ENCODE results near the gene SPRED1.

The SPRED1 gene

GRCh38 chr15:38335116-38335515 is 82.5 kb downstream of the SPRED1 start:
- in situ Hi-C loops (cut with MboI; ENCODE audit: low sequenced_read_pairs): no loop called here

- in situ Hi-C loops (cut with MboI; ENCODE audit: low sequenced_read_pairs): no loop called here
Measured at GRCh38 chr15:38344351-38344750, 91.7 kb downstream of the SPRED1 start.

GRCh38 chr15:38349251-38349650 is 96.6 kb downstream of the SPRED1 start:
- in situ Hi-C loops (cut with MboI; ENCODE audit: low sequenced_read_pairs): no loop called here

- in situ Hi-C loops (cut with MboI; ENCODE audit: low sequenced_read_pairs): no loop called here
Measured at GRCh38 chr15:38351466-38351865, 98.8 kb downstream of the SPRED1 start.

- in situ Hi-C loops (cut with MboI; ENCODE audit: low sequenced_read_pairs): no loop called here
Measured at GRCh38 chr15:38354315-38354929, 101.8 kb downstream of the SPRED1 start.

GRCh38 chr15:38362355-38362754 is 109.7 kb downstream of the SPRED1 start:
- in situ Hi-C loops (cut with MboI; ENCODE audit: low sequenced_read_pairs): no loop called here

- in situ Hi-C loops (cut with MboI; ENCODE audit: low sequenced_read_pairs): no loop called here
Measured at GRCh38 chr15:38367476-38367875, 114.8 kb downstream of the SPRED1 start.

- in situ Hi-C loops (cut with MboI; ENCODE audit: low sequenced_read_pairs): no loop called here
Measured at GRCh38 chr15:38369936-38370478, 117.4 kb downstream of the SPRED1 start.

GRCh38 chr15:38373016-38373415 is 120.4 kb downstream of the SPRED1 start:
- in situ Hi-C loops (cut with MboI; ENCODE audit: low sequenced_read_pairs): no loop called here

GRCh38 chr15:38374029-38374428 is 121.4 kb downstream of the SPRED1 start:
- in situ Hi-C loops (cut with MboI; ENCODE audit: low sequenced_read_pairs): no loop called here

- in situ Hi-C loops (cut with MboI; ENCODE audit: low sequenced_read_pairs): no loop called here
Measured at GRCh38 chr15:38374556-38374955, 121.9 kb downstream of the SPRED1 start.

GRCh38 chr15:38376081-38376480 is 123.4 kb downstream of the SPRED1 start:
- in situ Hi-C loops (cut with MboI; ENCODE audit: low sequenced_read_pairs): no loop called here

- in situ Hi-C loops (cut with MboI; ENCODE audit: low sequenced_read_pairs): no loop called here
Measured at GRCh38 chr15:38377636-38378035, 125.0 kb downstream of the SPRED1 start.

- in situ Hi-C loops (cut with MboI; ENCODE audit: low sequenced_read_pairs): no loop called here
Measured at GRCh38 chr15:38378161-38378560, 125.5 kb downstream of the SPRED1 start.

- in situ Hi-C loops (cut with MboI; ENCODE audit: low sequenced_read_pairs): no loop called here
Measured at GRCh38 chr15:38389924-38390542, 137.4 kb downstream of the SPRED1 start.

GRCh38 chr15:38391191-38391590 is 138.6 kb downstream of the SPRED1 start:
- in situ Hi-C loops (cut with MboI; ENCODE audit: low sequenced_read_pairs): no loop called here

GRCh38 chr15:38398134-38398533 is 145.5 kb downstream of the SPRED1 start:
- in situ Hi-C loops (cut with MboI; ENCODE audit: low sequenced_read_pairs): no loop called here

GRCh38 chr15:38401106-38401505 is 148.5 kb downstream of the SPRED1 start:
- in situ Hi-C loops (cut with MboI; ENCODE audit: low sequenced_read_pairs): no loop called here

GRCh38 chr15:38401701-38402100 is 149.1 kb downstream of the SPRED1 start:
- in situ Hi-C loops (cut with MboI; ENCODE audit: low sequenced_read_pairs): no loop called here

GRCh38 chr15:38406436-38406835 is 153.8 kb downstream of the SPRED1 start:
- in situ Hi-C loops (cut with MboI; ENCODE audit: low sequenced_read_pairs): no loop called here
